ENCODE data around the gene NOXA1. TPM values are rescaled to one million over a fixed set of nuclear protein-coding genes. Genes with fewer than 3 reads are reported as not detected.
"Not testable (repeated sequence)": the region's sequence is repeated elsewhere in the genome, so short reads cannot be mapped to it uniquely, and the experiment has no call there.

The NOXA1 gene
- total and polyA plus RNA-seq, 2 donors from 2014 or later: 19.1 to 21.8 TPM

- FAIRE-seq (no peak), DNase-seq (peak in 2 of 5 donors; percentile 25 to 61)
- intact Hi-C loops (cut with DNase I): no loop called here
- H3K4me3 ChIP-seq (ENCODE audit: low read length in 3 of 3): no peak overlapping the region
- no peak overlapping the region for H3K27ac ChIP-seq (ENCODE audit: low read depth in 2 of 2, low read length in 2 of 2)
- no peaks in the 10 kb centered on the region for H3K9me3 ChIP-seq (ENCODE audit: control insufficient read depth in 2 of 3, insufficient read depth in 1 of 3, low read length in 3 of 3)
- H3K36me3 ChIP-seq (ENCODE audit: control insufficient read depth in 2 of 3, insufficient read depth in 3 of 3, low read length in 3 of 3): no peaks in the 10 kb centered on the region
- H3K27me3 ChIP-seq (ENCODE audit: control insufficient read depth, insufficient read depth, low read length): no peaks in the 10 kb centered on the region
- peaks cover 0 to 4% (median 0%) of the 10 kb centered on the region in 3 donors for H3K4me1 ChIP-seq (ENCODE audit: control insufficient read depth in 2 of 3, insufficient read depth in 2 of 3, low read depth in 1 of 3, low read length in 3 of 3)
- TF ChIP-seq CTCF (IDR thresholded peaks at IDR 0.05; ENCODE audit: borderline replicate concordance, extremely low read depth, insufficient read depth): no peak
- H3K9ac ChIP-seq (ENCODE audit: low read length in 3 of 3): no peak overlapping the region
These were observed 38.0 kb upstream of the NOXA1 start for GRCh38 chr9:137385061-137385655.

GRCh38 chr9:137386507-137387113, 36.6 kb upstream of the NOXA1 start:
- H3K9ac ChIP-seq (ENCODE audit: low read length in 3 of 3); intact Hi-C loops (cut with DNase I); H3K9me3 ChIP-seq (ENCODE audit: control insufficient read depth in 2 of 3, insufficient read depth in 1 of 3, low read length in 3 of 3); H3K4me3 ChIP-seq (ENCODE audit: low read length in 3 of 3); H3K27me3 ChIP-seq (ENCODE audit: control insufficient read depth, insufficient read depth, low read length); FAIRE-seq; H3K36me3 ChIP-seq (ENCODE audit: control insufficient read depth in 2 of 3, insufficient read depth in 3 of 3, low read length in 3 of 3); H3K4me1 ChIP-seq (ENCODE audit: control insufficient read depth in 2 of 3, insufficient read depth in 2 of 3, low read depth in 1 of 3, low read length in 3 of 3): not testable (repeated sequence)
- peak overlapping the region in 1 of 2 donors; percentile 69 for H3K27ac ChIP-seq (ENCODE audit: low read depth in 2 of 2, low read length in 2 of 2)
- DNase-seq: peak in 1 of 5 donors; percentile 59

GRCh38 chr9:137387114-137387890, 35.9 kb upstream of the NOXA1 start:
- Histone ChIP-seq H3K27ac (ENCODE audit: low read depth in 2 of 2, low read length in 2 of 2) (peak overlapping the region; percentile 69 to 74), H3K4me1 (ENCODE audit: control insufficient read depth in 2 of 3, insufficient read depth in 2 of 3, low read depth in 1 of 3, low read length in 3 of 3) (peaks cover 0 to 4% (median 0%) of the 10 kb centered on the region in 3 donors), H3K4me3 (ENCODE audit: low read length in 3 of 3) (no peak overlapping the region), H3K9me3 (ENCODE audit: control insufficient read depth in 2 of 3, insufficient read depth in 1 of 3, low read length in 3 of 3) (no peaks in the 10 kb centered on the region), H3K27me3 (ENCODE audit: control insufficient read depth, insufficient read depth, low read length) (no peaks in the 10 kb centered on the region), H3K36me3 (ENCODE audit: control insufficient read depth in 2 of 3, insufficient read depth in 3 of 3, low read length in 3 of 3) (no peaks in the 10 kb centered on the region), H3K9ac (ENCODE audit: low read length in 3 of 3) (no peak overlapping the region)
- no peak for TF ChIP-seq CTCF (IDR thresholded peaks at IDR 0.05; ENCODE audit: borderline replicate concordance, extremely low read depth, insufficient read depth)
- FAIRE-seq (no peak), DNase-seq (peak in 1 of 5 donors; percentile 52)
- intact Hi-C loops (cut with DNase I): no loop called here
